Breast epithelium (tissue), 4 donors: ENCODE results near the gene EIF4E3. TPM values are rescaled to one million over a fixed set of nuclear protein-coding genes. Genes with fewer than 3 reads are reported as not detected.

Experiments used
- DNase-seq, 2 donors: peaks; one replicate each; pipeline ENCODE4 v3.0.0-alpha.2; 2019; ENCODE audit warnings: low spot score in 2 of 2
- H3K27ac ChIP-seq, 2 donors: fragments of 200-600 bp; sonication (generic) in 1 of 2; one replicate each; pipeline ENCODE4 v1.5.1; 2016 to 2019; ENCODE audit warnings: mild to moderate bottlenecking in 1 of 2
- H3K27me3 ChIP-seq, 2 donors: fragments of 200-600 bp; sonication (generic) in 1 of 2; one replicate each; pipeline versions ENCODE4 v1.5.1 to v1.6.0; 2017 to 2019; ENCODE audit warnings: control low read depth in 1 of 2, mild to moderate bottlenecking in 1 of 2
- H3K36me3 ChIP-seq: fragments of 200-600 bp; one replicate; pipeline ENCODE4 v1.5.1; 2019
- H3K4me1 ChIP-seq, 2 donors: fragments of 200-600 bp; sonication (generic); one replicate each; pipeline ENCODE4 v1.5.1; 2016 to 2019; ENCODE audit warnings: control low read depth in 1 of 2
- H3K4me3 ChIP-seq, 3 donors: fragments of 200-600 bp; sonication (generic); 1 replicate in 2 of 3; 2 replicates in 1 of 3; pipeline ENCODE4 v1.5.1; 2016 to 2019; ENCODE audit warnings: mild to moderate bottlenecking in 3 of 3, moderate library complexity in 2 of 3
- H3K9me3 ChIP-seq, 2 donors: fragments of 200-600 bp; sonication (generic) in 1 of 2; one replicate each; pipeline ENCODE4 v1.5.1; 2016 to 2019; ENCODE audit warnings: control low read depth in 1 of 2
- POLR2A ChIP-seq: fragments of 450-650 bp; IDR thresholded peaks from one replicate; pipeline ENCODE4 v1.6.1; 2016; ENCODE audit warnings: antibody characterized with exemption, mild to moderate bottlenecking, moderate library complexity
- POLR2AphosphoS5 ChIP-seq, 3 donors: sonication (generic); formaldehyde crosslinking; IDR thresholded peaks; one replicate each; pipeline ENCODE4 v1.6.1; 2017; ENCODE audit warnings: antibody characterized with exemption in 3 of 3
- intact Hi-C: fragments of 100-400 bp; cut with DNase I; formaldehyde crosslinking; loops from one replicate; pipeline ENCODE4 v1.15.1; 2023; ENCODE audit warnings: low total_unique reads
- total RNA-seq, 3 donors: library from RNA; depleted of rRNA; stranded (reverse); fragments of >200 nt; gene quantifications; one replicate each; pipeline ENCODE4 v1.1.0, GENCODE V29; 2016
- TF ChIP-seq, protein P1 (sequence below), 3 donors: fragments of 450-650 bp; IDR thresholded peaks; one replicate each; pipeline ENCODE4 v1.5.1; 2016 to 2017; ENCODE audit warnings: antibody characterized with exemption in 3 of 3, mild to moderate bottlenecking in 3 of 3, moderate library complexity in 3 of 3

EIF4E3 gene
- 10 to 100 TPM; 16.1 to 34.4 (median 19.3) TPM for total RNA-seq

DNA sequence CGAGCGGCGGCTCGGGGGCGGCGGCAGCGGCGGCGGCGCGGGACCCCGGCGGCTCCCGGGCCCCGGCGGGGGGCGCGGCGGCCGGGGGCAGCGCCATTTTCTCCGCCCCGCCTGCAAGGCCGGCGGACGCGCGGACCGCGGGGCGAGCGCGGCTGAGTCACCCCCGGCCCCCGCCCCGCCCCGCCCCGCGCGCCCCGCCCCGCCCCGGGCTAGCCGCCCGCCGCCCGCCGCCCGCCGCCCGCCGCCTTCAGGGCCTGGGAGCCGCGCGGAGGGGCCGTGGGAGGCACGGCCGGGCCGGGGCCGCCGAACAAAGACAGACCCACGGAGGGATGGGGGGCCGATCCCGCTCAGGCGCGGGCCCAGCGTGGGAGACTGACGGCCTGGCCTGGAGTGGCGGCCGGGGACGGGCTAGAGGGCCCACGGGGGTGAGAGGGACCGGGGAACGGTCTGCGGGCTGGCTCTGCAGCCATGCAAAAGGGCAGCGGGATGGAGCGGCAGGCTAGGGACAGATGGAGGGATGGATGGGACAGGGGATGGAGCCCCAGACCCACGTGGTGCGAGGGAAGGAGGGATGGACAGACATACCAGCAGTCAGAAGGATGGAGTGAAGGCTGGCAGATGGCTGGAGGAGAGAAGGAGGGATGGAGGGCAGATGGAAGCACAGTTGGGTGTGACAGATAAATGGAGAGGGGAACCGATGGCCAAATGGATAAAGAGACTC lies at the start of gene EIF4E3:
Gene EIF4E3, minus strand, starts transcription at position 132 of the 721 bp plus-strand sequence. Its CDS starts 35 bp downstream, at position 97.
- Histone ChIP-seq H3K27me3 (no peaks in the 10 kb centered on the region), H3K4me3 (peak within 1 kb of the TSS; percentile 76 to 96 (median 85)), H3K9me3 (no peaks in the 10 kb centered on the region), H3K4me1 (no peaks in the 10 kb centered on the region), H3K36me3 (no peaks in the 10 kb centered on the region), H3K27ac (peak within 1 kb of the TSS; percentile 83 to 87)
- TF ChIP-seq, protein P1, sequence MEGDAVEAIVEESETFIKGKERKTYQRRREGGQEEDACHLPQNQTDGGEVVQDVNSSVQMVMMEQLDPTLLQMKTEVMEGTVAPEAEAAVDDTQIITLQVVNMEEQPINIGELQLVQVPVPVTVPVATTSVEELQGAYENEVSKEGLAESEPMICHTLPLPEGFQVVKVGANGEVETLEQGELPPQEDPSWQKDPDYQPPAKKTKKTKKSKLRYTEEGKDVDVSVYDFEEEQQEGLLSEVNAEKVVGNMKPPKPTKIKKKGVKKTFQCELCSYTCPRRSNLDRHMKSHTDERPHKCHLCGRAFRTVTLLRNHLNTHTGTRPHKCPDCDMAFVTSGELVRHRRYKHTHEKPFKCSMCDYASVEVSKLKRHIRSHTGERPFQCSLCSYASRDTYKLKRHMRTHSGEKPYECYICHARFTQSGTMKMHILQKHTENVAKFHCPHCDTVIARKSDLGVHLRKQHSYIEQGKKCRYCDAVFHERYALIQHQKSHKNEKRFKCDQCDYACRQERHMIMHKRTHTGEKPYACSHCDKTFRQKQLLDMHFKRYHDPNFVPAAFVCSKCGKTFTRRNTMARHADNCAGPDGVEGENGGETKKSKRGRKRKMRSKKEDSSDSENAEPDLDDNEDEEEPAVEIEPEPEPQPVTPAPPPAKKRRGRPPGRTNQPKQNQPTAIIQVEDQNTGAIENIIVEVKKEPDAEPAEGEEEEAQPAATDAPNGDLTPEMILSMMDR (IDR thresholded peaks at IDR 0.05) = no peak
- no peak for TF ChIP-seq POLR2A
- no peak for TF ChIP-seq POLR2AphosphoS5 (IDR thresholded peaks at IDR 0.05)
- DNase-seq = no peak
- intact Hi-C loops = no loop called here

DNA sequence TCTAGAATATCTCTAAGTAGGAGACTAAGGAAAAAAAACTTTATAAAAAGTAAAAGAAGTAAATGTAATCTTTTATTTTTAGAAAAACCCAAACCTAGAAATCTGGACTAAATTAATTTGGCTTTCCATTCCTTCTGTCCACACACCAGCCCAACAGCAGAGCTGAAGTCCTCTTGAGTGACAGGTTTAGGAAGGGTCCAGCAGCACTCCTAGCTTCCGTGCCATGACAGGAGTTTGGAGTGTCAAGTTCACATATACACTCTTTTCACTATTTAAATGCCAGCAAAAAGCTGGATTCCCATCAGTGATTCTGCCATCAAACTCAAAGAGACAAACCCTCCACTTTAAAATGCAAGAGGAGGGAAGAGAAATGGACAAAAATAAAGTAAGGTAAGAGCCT lies 46.7 kb upstream of the EIF4E3 start:
- Histone ChIP-seq H3K36me3 (no peaks in the 10 kb centered on the region), H3K27me3 (no peaks in the 10 kb centered on the region), H3K4me1 (no peaks in the 10 kb centered on the region), H3K9me3 (no peaks in the 10 kb centered on the region), H3K4me3 (no peak overlapping the region), H3K27ac (no peak overlapping the region)
- DNase-seq = no peak
- intact Hi-C loops = no loop called here
- no peak for TF ChIP-seq POLR2AphosphoS5 (IDR thresholded peaks at IDR 0.05)
- TF ChIP-seq, protein P1 (IDR thresholded peaks at IDR 0.05) = no peak
- no peak for TF ChIP-seq POLR2A

DNA sequence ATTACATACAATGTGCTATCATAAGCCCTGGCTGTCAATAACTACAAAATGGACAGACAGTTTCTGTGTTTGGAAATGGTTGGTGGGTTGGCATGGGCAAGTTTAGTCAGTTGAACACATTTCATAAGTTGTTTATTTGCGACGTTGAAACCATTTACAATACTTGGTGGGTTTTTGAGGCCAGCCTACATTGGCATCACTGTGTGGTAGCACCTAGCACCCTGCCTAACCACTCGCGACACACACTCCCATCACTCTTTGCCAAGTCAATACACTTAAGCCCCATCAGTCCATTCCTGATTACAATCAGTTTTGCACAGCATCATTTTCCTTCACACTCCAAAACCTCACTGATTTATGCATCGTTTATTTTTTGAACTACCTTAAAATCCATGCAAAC lies 45.9 kb upstream of the EIF4E3 start:
- TF ChIP-seq, protein P1 (IDR thresholded peaks at IDR 0.05) = no peak
- TF ChIP-seq POLR2AphosphoS5 (IDR thresholded peaks at IDR 0.05) = no peak
- TF ChIP-seq POLR2A = no peak
- Histone ChIP-seq H3K27me3 (no peaks in the 10 kb centered on the region), H3K36me3 (no peaks in the 10 kb centered on the region), H3K4me1 (no peaks in the 10 kb centered on the region), H3K4me3 (no peak overlapping the region), H3K9me3 (no peaks in the 10 kb centered on the region), H3K27ac (no peak overlapping the region)
- intact Hi-C loops = no loop called here
- DNase-seq = no peak

DNA sequence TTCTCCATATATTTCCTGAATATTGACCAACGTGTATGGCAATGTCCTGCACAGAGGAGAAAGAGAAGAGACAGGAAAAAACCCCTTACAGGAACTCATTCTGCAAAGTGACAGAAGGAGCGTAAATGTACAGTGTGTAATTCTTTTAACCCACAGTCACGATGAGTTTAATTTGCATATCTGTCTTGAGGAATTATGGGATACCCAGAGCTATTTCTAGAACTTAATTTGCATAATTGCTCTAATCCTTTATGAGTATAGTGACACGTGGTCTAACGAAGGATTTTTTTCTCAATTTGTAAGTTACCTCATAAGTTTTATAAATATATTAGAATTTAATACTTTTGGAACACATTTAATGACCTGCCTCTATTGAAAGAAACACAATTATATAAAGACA lies 38.2 kb upstream of the EIF4E3 start:
- no peak overlapping the region for H3K4me3 ChIP-seq
- intact Hi-C loops = no loop called here
- no peaks in the 10 kb centered on the region for H3K9me3 ChIP-seq
- no peak for TF ChIP-seq POLR2A
- TF ChIP-seq POLR2AphosphoS5 (IDR thresholded peaks at IDR 0.05) = no peak
- TF ChIP-seq, protein P1 (IDR thresholded peaks at IDR 0.05) = no peak
- H3K27me3 ChIP-seq = peaks cover 0 to 8% of the 10 kb centered on the region in 2 donors
- no peaks in the 10 kb centered on the region for H3K4me1 ChIP-seq
- H3K27ac ChIP-seq = no peak overlapping the region
- no peaks in the 10 kb centered on the region for H3K36me3 ChIP-seq
- DNase-seq = no peak

DNA sequence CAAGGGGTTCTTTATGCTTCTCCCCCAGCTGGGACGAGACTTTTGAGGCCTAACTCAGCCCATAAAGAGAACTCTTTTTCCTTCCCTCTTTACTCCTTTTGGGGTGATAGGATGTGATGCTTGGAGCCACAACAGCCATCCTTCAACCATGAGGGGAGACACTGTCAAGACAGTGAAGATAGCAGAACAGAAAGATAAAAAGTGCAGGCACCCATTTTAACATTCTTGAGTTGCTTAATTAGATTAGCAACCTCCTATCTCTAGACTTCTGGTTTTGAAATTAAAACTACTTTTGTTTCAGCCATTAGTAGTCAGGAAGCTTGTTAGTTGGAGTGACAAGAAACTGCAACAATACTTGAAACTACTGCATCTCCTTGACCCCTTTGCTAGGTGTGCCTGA lies 34.9 kb upstream of the EIF4E3 start:
- Histone ChIP-seq H3K36me3 (no peaks in the 10 kb centered on the region), H3K27ac (no peak overlapping the region), H3K4me1 (no peaks in the 10 kb centered on the region), H3K4me3 (no peak overlapping the region), H3K9me3 (no peaks in the 10 kb centered on the region), H3K27me3 (peaks cover 0 to 8% of the 10 kb centered on the region in 2 donors)
- no peak for TF ChIP-seq POLR2AphosphoS5 (IDR thresholded peaks at IDR 0.05)
- TF ChIP-seq POLR2A = no peak
- TF ChIP-seq, protein P1 (IDR thresholded peaks at IDR 0.05) = no peak
- intact Hi-C loops = no loop called here
- no peak for DNase-seq
